ENCODE data around the gene FAM236C.
"Not testable (repeated sequence)": the region's sequence is repeated elsewhere in the genome, so short reads cannot be mapped to it uniquely, and the experiment has no call there.

The FAM236C gene

DNA sequence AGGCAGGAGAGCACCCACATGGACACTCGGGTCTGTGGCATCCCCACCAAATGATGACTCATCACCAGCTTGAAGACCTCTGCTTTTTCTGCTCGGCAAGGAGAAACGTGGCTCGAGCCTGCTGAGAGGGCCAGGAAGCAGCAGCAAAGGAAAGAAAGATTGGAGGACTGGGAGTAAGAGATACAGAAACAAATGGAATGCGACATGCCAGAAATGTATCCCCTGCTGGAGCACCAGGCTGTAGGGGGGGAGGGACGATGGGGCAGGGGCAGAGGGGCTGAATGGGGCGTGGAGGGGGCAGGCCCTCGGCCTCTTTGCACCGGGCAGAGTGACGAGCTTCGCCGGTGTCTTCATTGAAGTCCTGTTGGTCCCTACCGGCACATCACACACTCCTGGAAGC is at the start of gene FAM236C:
TSS of gene FAM236C (plus strand) at position 301 of the 400 bp plus-strand sequence. CDS start 100 bp downstream, outside the sequence.
- DNase-seq: not testable (repeated sequence)

- DNase-seq: not testable (repeated sequence)
Observed at GRCh38 chrX:72882898-72883297, 29.5 kb upstream of the FAM236C start.

DNA sequence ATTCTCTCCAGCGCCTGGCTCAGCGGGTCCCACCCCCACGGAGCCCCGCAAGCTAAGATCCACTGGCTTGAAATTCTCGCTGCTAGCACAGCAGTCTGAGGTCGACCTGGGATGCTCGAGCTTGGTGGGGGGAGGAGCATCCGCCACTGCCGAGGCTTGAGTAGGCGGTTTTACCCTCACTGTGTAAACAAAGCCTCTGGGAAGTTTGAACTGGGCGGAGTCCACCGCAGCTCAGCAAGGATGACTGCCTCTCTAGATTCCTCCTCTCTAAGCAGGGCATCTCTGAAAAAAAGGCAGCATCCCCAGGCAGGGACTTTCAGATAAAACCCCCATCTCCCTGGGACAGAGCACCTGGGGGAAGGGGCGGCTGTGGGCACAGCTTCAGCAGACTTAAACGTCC is 22.7 kb upstream of the FAM236C start:
- DNase-seq: not testable (repeated sequence)

GRCh38 chrX:72916096-72916495 is 3.7 kb downstream of the FAM236C start:
- DNase-seq: not testable (repeated sequence)

DNA sequence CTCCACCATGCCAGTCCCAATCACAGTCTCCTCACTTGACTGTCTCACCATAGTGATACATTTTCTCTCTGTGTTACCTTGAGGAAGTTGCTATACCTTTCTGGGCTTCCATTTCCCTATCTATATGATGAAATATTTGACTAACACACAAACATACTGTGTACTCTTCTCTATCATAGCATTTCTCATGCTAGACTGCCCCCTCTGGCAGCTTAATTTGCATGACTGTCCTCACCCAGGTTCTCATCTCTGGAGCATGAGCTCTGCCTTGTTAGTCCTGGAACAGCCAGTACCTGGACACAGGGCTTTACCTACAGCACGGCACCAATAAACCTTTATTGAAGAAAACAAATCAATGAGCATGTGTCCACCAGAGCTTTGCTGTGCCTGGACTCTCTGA is 19.9 kb downstream of the FAM236C start:
- DNase-seq: not testable (repeated sequence)

GRCh38 chrX:72936455-72936854 is 24.0 kb downstream of the FAM236C start:
- not testable (repeated sequence) for DNase-seq

- not testable (repeated sequence) for DNase-seq
Observed at GRCh38 chrX:72936882-72937455, 24.6 kb downstream of the FAM236C start.

- not testable (repeated sequence) for DNase-seq
Observed at GRCh38 chrX:72937906-72938305, 25.5 kb downstream of the FAM236C start, which contains the start of gene FAM236A. TSS of gene FAM236A (plus strand) at chrX:72938206. CDS start at chrX:72938263, 57 bp downstream.

DNA sequence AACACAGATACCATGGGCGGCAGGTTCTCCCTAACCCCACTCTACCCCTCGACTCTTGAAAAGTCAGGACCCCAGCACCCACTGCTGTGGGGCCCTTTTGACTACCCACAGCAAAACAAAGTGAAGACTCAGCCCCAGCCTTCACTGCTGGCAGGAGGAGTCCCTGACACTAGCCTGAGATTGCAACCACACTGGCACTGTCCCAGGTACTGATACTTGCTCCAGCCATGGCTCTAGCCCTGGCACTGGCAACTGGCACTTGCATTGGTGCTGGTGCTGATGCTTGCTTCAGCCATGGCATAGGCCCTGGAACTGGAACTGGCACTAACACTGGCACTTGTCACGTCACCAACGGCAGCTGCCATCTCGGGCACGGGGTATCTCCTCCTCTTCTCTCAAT is 29.9 kb downstream of the FAM236C start:
- DNase-seq: not testable (repeated sequence)

DNA sequence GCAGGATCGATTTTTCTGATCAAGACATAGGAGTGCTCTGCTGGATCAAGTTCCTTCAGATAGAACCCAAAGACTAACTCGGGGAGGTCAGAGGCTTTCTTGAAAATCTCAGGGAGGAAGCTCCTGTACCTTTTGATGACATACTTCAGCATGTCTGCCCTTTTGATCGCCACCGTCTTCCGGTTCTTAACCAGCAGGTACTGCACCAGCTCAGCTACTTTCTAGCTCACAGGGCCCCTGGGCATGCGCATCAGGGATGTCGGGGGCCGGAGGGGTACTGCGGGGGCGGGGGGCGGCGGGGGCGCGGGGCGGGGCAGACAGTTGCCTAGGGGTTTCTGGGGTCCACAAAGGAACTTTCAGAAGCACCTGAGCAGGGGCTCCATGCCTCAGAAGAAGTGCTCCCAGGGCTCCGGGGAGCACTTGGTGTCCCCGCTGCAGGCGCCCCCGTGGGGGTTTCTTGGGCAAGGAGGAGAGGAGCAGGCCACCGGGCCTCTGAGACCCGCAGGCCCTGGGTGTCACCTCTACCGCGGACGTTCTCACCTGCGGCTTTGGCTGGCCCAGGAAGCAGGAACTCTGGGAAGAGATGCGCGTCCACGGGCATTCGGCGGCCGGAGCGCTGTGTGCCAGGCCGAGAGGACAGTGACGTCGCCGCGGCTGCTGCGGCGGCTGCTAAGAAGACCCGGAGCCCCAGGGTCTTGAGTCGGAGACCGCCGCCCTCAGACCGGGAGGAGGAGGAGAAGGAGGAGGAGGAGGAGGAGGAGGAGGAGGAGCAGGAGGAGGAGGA is 30.8 kb downstream of the FAM236C start:
- DNase-seq: not testable (repeated sequence)

DNA sequence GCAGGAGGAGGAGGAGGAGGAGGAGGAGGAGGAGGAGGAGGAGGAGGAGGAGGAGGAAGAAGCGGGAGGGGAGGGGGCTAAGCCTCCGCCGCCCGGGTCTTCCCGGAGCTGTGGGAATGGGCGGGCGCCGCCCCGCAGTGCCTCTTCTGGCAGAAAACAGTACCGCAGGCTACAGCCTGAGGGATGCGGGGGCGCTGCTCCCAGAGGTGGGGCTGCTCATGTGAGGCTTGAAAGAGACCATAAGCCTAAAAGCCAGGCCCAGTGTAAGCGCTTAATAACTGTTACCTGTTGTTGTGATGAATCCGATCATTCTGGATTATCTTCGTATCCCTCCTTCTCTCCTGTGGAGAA is 31.4 kb downstream of the FAM236C start, which contains the start of gene DMRTC1:
TSS of gene DMRTC1 (minus strand) at position 19 of the 351 bp plus-strand sequence. CDS start 68,143 bp downstream, outside the sequence.
- DNase-seq: not testable (repeated sequence)

GRCh38 chrX:72959971-72960370 is 47.6 kb downstream of the FAM236C start:
- DNase-seq: not testable (repeated sequence)
